Erythroblast (primary cell): ENCODE data around the gene PDE1C.

Source experiments
- GATA1 ChIP-seq: IDR thresholded peaks from 2 replicates; pipeline ENCODE4 v1.6.1; 2011; ENCODE audit warnings: low read depth, mild to moderate bottlenecking, control low read depth, low read length, moderate library complexity
- POLR2A ChIP-seq: IDR thresholded peaks from 2 replicates; pipeline ENCODE4 v1.6.1; 2011; ENCODE audit warnings: mild to moderate bottlenecking, low read length

DNA sequence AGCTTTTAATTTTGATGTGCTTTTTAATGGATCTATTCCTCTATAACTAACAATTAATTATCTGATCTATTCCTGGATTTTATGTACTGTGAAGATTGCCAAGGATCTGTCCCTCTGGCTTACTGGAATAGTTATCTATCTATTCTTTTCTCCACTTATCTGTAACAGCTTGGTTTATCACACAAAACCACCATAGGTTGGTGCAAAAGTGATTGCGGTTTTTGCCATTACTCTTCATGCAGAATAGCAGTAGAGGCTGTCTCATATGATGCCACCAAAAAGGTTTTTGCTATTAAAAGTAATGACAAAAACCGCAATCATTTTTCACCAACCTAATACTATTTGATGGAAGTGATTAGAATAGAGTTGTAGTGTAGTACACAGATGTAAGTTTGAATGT lies 115.7 kb downstream of the PDE1C start:
- TF ChIP-seq POLR2A (no peak), GATA1 (no peak)
